ENCODE data around the gene GLI3. TPM values are rescaled to one million over a fixed set of nuclear protein-coding genes. Genes with fewer than 3 reads are reported as not detected.

Gene GLI3
- polyA plus RNA-seq, 1 of the 3 experiments (the other 2 are of a cell fraction): 0.08 TPM

- Histone ChIP-seq H3K9me2 (no peaks in the 10 kb centered on the region), H3K4me3 (ENCODE audit: low read depth in 2 of 2, low read length in 1 of 2) (no peak overlapping the region; a peak in 1 of 4 replicates), H3K4me2 (no peak overlapping the region), H3K27me3 (ENCODE audit: insufficient read depth) (peaks cover 25% of the 10 kb centered on the region; the same call in 1 of the 2 replicates), H3F3A (replicated peaks; ENCODE audit: insufficient read depth) (no peaks in the 10 kb centered on the region), H3K9ac (no peak overlapping the region), H3K36me3 (replicated peaks in 1 of 2; ENCODE audit: control insufficient read depth in 1 of 2, insufficient read depth in 2 of 2, low read length in 1 of 2) (no peaks in the 10 kb centered on the region), H3K4me1 (ENCODE audit: control insufficient read depth in 1 of 2, insufficient read depth in 2 of 2, low read depth in 1 of 2, low read length in 1 of 2) (no peaks in the 10 kb centered on the region), H3K9me3 (no peaks in the 10 kb centered on the region), H2AFZ (ENCODE audit: low read depth) (no peak overlapping the region), H3K79me2 (ENCODE audit: insufficient read depth) (no peaks in the 10 kb centered on the region), H4K20me1 (ENCODE audit: insufficient read depth) (no peaks in the 10 kb centered on the region), H3K27ac (ENCODE audit: low read depth in 2 of 2, low read length in 1 of 2) (no peak overlapping the region)
- WGBS (ENCODE audit: low lambda C conversion rate): 3% methylated on average over 6 of the region's 6 CpGs
- ChIA-PET CTCF (interaction anchor here (0.8 to 7.3 kb wide), 21 partner anchors 9 to 1282 kb away, joined by 3 to 74 read pairs (median 5); no protein-coding TSS in a partner anchor), POLR2A (no interaction called here)
- DNase-seq: peak; percentile 39
- TF ChIP-seq GATA2 (CRISPR knock-in tag; IDR thresholded peaks at IDR 0.05): no peak
- no peak for TF ChIP-seq CHD2 (IDR thresholded peaks at IDR 0.05; ENCODE audit: low read length, partially characterized antibody)
- peak; percentile 96 for TF ChIP-seq CTCF (IDR thresholded peaks at IDR 0.05)
- no peak for TF ChIP-seq FOXM1 (IDR thresholded peaks at IDR 0.05; ENCODE audit: low read depth)
- TF ChIP-seq RAD21 (IDR thresholded peaks at IDR 0.05; ENCODE audit: low read length): peak; percentile 57
- TF ChIP-seq POLR2AphosphoS5 (IDR thresholded peaks at IDR 0.05; ENCODE audit: low read depth, low read length): no peak
- TF ChIP-seq RXRA (IDR thresholded peaks at IDR 0.05; ENCODE audit: borderline replicate concordance, low read depth): no peak
- TF ChIP-seq TCF12 (IDR thresholded peaks at IDR 0.05): no peak
- no peak for TF ChIP-seq MAX (IDR thresholded peaks at IDR 0.05; ENCODE audit: low read depth)
- no peak for TF ChIP-seq JUND (IDR thresholded peaks at IDR 0.05)
- no peak for TF ChIP-seq FOSL2 (IDR thresholded peaks at IDR 0.05; ENCODE audit: borderline replicate concordance, low read depth)
- TF ChIP-seq SMC3 (IDR thresholded peaks at IDR 0.05; ENCODE audit: low read depth, low read length): peak; percentile 76
These were observed 257.1 kb downstream of the GLI3 start for GRCh38 chr7:41979834-41980307.

- Histone ChIP-seq H3K4me3 (ENCODE audit: low read depth in 2 of 2, low read length in 1 of 2) (no peak overlapping the region), H4K20me1 (ENCODE audit: insufficient read depth) (no peaks in the 10 kb centered on the region), H3K27ac (ENCODE audit: low read depth in 2 of 2, low read length in 1 of 2) (no peak overlapping the region), H3K9me2 (no peaks in the 10 kb centered on the region), H3K9me3 (no peaks in the 10 kb centered on the region), H3K27me3 (ENCODE audit: insufficient read depth) (peaks cover 24% of the 10 kb centered on the region; the same call in 1 of the 2 replicates), H3K4me1 (ENCODE audit: control insufficient read depth in 1 of 2, insufficient read depth in 2 of 2, low read depth in 1 of 2, low read length in 1 of 2) (no peaks in the 10 kb centered on the region), H3K79me2 (ENCODE audit: insufficient read depth) (no peaks in the 10 kb centered on the region), H3K9ac (no peak overlapping the region), H3F3A (replicated peaks; ENCODE audit: insufficient read depth) (no peaks in the 10 kb centered on the region), H2AFZ (ENCODE audit: low read depth) (no peak overlapping the region), H3K4me2 (no peak overlapping the region), H3K36me3 (replicated peaks in 1 of 2; ENCODE audit: control insufficient read depth in 1 of 2, insufficient read depth in 2 of 2, low read length in 1 of 2) (no peaks in the 10 kb centered on the region)
- ChIA-PET CTCF (interaction anchor here (0.8 to 7.3 kb wide), 16 partner anchors 8 to 898 kb away, joined by 3 to 74 read pairs (median 6); no protein-coding TSS in a partner anchor), POLR2A (no interaction called here)
- no peak for DNase-seq
- TF ChIP-seq USF1 (IDR thresholded peaks at IDR 0.05; ENCODE audit: borderline replicate concordance, low read depth) (no peak), POLR2AphosphoS5 (IDR thresholded peaks at IDR 0.05; ENCODE audit: low read depth, low read length) (no peak), RFX5 (IDR thresholded peaks at IDR 0.05; ENCODE audit: low read length) (no peak), RXRA (IDR thresholded peaks at IDR 0.05; ENCODE audit: borderline replicate concordance, low read depth) (no peak)
- WGBS (ENCODE audit: low lambda C conversion rate): 45% methylated on average over 4 of the region's 4 CpGs
These were observed 258.2 kb downstream of the GLI3 start for GRCh38 chr7:41978858-41979257.

Data from SK-N-SH (cell line).